NCI-H526 (cell line): ENCODE data around the gene RMRP.
A peak's percentile ranks its signal among the peaks of the same experiment; 100 is the strongest.
"Not testable (repeated sequence)": the region's sequence is repeated elsewhere in the genome, so short reads cannot be mapped to it uniquely, and the experiment has no call there.

ENCODE experiments used
- DNase-seq, 2 experiments: peaks; one replicate each; lab custom pipeline; 2025; lab: John Stamatoyannopoulos, UW

RMRP gene

DNA sequence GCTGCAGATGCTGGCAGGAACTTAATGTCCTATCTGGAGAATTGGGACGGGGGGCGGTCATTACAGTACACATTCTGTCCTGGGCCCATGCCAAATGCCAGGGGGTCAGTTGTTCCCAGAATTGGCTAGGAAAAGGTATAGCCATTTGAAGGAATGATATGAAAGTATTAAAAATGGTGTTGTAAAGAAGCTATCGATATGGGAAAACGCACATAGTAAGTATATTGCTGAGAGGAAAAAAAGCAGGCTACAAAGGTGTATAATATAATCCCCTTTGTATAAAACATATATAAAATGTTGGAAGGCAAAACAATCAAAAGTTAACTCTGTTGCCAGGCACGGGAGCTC is 7.6 kb upstream of the RMRP start:
- no peak for DNase-seq

DNA sequence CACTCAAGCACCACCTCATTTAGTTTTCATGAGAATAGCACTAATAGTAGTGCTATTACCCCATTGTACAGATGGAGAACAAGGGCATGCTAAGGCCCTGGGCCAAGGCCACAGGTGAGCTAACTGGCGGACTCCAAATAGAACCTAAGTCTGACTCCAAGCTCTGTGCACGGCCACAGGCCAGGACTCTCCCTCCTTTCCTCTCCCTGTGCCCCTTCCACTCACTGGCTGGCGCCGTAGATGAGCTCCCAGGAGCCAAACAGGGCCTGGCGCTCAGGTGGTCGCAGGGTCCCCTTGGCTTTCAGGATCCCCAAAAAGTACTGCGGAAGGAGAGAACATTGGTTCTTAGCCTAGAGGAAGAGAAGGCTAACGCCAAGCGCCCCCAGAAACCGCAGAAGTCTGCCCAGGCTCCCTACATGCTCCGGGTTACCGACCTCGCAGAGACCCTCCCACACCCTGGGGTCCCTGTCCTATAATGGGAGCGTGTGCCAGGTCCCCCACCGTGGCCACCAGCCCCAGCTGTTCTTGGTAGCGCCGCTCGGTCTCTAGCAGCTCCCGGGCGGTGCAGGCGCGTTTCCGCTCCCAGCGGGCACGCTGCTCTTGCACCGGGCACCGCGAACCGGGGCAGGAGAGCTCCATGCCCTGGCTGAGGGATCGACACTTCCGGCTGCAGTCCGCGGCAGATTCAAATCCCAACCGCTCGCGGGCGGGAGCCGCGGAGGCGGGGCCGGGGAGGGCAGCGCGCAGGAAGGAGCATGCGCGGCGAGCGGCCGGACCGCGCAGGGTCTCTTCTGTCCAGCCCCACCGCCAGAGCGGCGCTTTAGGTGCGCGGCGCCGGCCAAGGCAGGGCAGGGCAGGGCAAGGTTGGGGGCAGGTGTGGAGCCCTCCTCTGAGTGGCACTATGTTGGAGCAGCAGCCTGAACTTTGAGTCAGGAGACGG is 7.0 kb upstream of the RMRP start, which contains the start of gene ARHGEF39:
ARHGEF39 (minus strand) TSS at position 665 of the 940 bp plus-strand sequence; CDS start at position 639, 26 bp downstream.
- peak; percentile 68 to 92 for DNase-seq

GRCh38 chr9:35662437-35662836 is 4.6 kb upstream of the RMRP start:
- no peak for DNase-seq

- no peak for DNase-seq
These were observed 4.0 kb upstream of the RMRP start for GRCh38 chr9:35661756-35662350.

DNA sequence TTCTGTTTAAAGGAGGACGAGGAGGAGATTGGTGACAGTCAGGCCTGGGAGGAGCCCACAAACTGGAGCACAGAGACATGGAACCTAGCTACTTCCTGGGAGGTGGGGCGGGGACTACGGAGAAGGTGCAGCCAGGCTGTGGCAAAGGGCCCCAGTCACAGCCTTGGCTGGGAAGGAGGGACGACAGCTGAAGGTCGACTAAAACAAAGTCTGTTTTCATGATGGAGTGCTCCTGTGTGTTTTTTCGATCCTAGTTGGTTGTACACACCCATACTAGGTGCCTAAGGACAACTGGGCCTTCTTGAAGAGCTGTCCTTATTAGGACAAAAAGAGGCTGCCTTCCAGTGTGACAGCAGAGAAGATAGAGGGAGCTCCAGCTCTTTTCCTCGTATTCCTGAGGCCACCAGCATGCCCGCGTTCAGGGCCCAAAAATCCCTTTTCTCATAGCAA is 3.2 kb upstream of the RMRP start:
- peak in 1 of 2 experiments; percentile 46 for DNase-seq

DNA sequence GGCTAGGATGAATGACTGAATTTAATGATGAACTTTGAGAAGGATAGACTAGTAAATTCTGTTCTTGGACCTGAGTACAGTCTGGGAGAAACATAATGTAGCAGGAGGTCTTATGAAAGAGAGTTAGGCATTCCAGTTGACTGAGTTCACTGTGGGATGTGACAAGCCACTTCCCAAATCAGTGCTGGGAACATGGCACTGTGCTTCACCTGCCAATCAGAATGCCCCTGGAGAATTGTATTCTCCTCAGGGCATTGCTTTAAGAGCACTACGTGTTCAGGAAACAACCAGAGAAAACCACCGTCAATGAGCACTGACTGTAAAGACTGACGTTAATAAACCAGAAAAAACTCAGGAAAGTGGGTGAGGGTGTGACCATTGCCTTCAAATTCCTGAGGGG is 1.5 kb upstream of the RMRP start:
- no peak for DNase-seq

DNA sequence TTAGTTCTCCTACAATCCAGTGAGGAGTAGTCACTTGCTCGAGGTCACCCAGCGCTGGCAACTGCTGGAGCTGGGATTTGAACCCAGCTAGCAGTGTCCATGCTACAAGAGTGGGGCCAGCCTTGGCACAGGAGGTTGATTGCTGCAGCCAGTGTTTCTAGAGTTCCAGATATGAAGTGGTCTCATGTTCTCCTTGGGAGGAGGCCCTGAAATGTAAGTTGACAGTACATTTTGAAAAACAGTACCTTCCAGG is 1.1 kb upstream of the RMRP start:
- peak; percentile 26 to 50 for DNase-seq

- peak; percentile 46 to 88 for DNase-seq
These were observed 533 bp upstream of the RMRP start, which contains the start of gene CCDC107 for GRCh38 chr9:35658137-35658967. Gene CCDC107 (plus strand): TSS chr9:35658292. CDS start chr9:35658380, 88 bp downstream.

DNA sequence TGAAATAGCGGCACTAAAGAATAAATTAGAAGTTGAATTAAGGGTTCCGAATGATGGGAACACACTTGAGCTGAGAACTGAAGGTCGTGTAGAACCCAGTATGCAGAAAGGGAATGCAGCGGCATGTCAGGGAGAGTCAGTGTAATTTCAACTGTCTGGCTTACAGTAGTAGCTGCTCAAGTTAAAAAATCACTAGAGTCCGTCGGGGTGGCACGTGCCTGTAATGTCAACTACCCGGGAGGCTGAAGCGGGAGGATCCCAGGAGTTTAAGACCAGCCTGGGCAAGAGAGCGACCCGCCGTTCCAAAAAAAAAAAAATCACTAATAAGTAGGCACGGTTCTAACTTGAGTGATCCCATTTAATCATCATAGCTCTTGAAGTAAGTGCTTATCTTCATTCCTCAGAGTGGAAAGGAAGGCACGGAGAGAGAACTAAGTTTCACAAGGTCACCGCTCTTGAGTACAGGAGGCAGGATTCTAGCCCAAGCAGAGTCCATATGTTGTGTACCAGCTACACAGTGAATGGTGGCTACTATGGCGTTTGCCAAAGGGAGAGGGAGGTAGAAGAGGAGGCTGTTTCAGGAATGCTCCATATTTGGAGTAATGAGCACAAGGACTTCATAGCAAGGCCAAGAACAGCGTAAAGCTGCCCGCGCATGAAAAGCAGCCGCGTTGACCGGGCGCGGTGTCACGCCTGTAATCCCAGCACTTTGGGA is 831 bp downstream of the RMRP start:
- DNase-seq, result no peak

DNA sequence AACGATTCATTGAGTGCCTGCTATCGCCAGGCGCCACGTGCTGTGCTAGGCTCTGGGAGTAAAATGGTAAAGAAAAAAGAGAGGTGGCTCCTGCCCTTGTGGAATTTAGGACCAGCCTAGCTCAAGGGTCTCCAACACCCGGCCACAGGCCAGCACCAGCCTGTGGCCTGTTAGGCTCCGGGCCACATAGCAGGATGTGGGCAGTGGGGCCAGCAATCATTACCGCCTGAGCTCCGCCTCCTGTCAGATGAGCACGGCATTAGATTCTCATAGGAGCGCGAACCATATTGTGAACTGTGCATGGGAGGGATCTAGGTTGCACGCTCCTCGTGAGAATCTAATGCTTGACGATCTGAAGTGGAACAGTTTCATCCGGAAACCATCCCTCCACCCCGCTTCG is 1.5 kb downstream of the RMRP start:
- DNase-seq, result no peak

DNA sequence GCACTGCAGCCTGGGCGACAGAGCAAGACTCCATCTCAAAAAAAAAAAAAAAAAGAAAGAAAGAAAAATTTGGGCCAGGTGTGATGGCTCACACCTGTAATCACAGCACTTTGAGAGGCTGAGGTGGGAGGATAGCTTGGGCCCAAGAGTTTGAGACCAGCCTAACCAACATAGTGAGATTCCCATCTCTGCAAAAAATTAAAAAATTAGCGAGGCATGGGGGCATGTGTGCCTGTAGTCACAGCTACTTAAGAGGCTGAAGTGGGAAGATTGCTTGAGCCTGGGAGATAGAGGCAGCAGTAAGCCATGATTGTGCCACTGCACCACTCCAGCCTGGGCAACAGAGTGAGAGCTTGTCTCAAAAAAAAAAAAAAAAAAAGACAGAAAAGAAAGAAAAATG is 4.2 kb downstream of the RMRP start:
- DNase-seq, result no peak

- no peak for DNase-seq
These were observed 5.0 kb downstream of the RMRP start for GRCh38 chr9:35652829-35653209.

DNA sequence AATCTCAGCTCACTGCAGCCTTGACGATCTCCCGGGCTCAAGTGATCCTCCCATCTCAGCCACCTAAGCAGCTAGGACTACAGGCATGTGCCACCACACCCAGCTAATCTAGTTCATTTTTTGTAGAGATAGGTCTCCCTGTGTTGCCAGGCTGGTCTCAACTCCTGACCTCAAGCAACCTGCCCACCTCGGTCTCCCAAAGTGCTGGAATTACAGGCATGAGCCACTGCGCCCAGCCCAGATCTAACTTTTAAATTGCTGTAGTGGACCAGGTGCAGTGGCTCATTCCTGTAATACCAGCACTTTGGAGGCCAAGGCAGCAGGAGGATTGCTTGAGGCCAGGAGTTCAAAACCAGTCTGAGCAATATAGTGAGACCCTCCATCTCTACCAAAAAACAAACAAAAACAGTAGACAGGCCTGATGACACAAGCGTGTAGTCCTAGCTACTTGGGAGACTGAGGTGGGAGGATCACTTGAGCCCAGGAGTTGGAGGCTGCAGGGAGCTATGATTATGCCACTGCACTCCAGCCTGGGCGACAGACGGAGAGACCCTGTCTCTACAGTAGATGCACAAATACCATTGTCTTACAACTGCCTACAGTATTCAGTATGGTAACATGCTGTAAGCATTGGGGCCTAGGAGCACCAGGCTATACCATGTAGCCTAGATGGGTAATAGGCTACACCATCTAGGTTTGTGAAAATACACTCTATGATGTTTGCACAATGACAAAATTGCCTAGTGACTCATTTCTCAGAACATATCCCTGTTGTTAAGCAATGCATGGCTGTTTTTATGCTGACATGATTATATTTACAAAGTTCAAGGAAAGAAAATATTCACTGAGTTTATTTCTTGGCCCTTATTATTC is 5.6 kb downstream of the RMRP start:
- no peak for DNase-seq

- DNase-seq, result no peak
These were observed 7.3 kb downstream of the RMRP start, which contains the start of gene SIT1 for GRCh38 chr9:35650341-35651158. Gene SIT1 (minus strand): TSS chr9:35650931. CDS start chr9:35650853, 78 bp downstream.

DNA sequence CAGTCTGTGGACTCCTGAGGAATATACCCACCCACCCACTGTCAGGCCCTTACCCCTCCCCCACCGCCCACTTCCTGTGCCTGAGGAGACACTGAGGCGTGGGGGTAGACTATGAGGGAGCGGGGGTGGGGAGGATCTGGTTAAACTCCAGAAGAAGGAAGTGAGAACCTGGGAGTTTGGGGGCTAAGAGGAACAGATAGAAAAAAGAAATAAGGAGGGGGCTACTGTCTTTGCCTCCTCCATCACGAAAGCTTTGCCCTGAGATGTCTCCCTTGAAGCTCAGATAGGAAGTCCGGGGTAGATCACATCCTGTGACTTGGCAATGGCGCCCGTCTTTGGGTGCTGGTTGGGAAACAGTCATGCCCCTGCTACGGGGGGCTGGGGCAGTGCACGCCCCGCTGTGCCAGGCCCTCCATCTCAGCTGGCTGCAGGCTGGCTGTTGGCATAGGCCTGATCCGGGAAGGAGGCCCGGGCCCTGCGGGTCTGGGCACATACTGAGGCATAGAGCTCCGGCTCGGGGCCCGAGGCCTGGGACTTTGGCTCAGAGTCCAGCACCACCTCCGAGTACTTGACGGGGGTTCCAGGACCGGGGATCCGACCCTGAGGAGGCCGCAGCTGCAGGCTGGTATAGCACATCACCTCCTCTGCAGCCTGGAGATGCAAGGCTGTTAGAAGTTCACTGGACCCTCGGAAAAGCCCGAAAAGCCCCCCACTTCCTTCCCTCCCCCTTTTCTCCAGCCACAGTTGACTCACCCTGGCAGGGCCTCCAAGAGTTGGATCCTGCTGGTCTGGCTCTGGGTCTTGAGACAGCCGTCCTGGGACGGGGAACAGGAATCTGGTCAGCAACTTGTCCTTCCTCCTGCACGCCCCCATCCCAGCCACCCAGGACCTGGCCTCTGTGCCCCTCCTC is 8.1 kb downstream of the RMRP start:
- no peak for DNase-seq

- peak; percentile 66 to 94 for DNase-seq
These were observed 11.1 kb downstream of the RMRP start for GRCh38 chr9:35646533-35647265.

- peak in 1 of 2 experiments; percentile 59 for DNase-seq
These were observed 11.7 kb downstream of the RMRP start for GRCh38 chr9:35646153-35646532.

GRCh38 chr9:35645736-35646135 is 12.1 kb downstream of the RMRP start:
- DNase-seq, result not testable (repeated sequence)
